Measurements from ENCODE around the gene RPL39. TPM values are rescaled to one million over a fixed set of nuclear protein-coding genes. Genes with fewer than 3 reads are reported as not detected.

RPL39 gene
- total and polyA plus RNA-seq, 4 donors: 623 to 2,860 (median 640) TPM

DNA sequence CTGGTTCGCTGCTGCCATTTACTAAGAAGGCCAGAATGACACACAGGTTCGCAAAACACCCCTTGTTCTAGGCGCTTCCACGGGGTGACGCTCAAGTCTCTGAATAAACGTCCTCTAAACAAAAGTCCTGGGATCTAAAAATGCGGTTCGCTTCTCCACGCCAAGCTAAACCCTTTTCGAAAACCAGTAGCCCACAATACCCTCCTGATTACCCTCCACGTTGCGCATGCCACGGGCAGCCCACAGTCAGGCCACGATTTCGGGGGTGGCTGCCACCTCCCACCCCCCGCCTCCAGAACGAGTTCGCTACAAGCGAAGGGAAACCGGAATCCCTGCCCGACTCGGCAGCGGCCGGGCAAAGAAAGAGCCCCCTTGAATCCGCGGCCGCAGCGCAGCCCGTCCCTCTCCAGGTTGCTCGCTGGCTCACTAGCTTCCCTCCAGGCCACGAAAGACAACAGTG, 423 bp downstream of the RPL39 start:
- H3K9me3 ChIP-seq (ENCODE audit: control insufficient read depth in 4 of 4, low read length in 3 of 4): no peaks in the 10 kb centered on the region
- WGBS: under 1% methylated on average over 31 of the region's 31 CpGs
- DNase-seq (ENCODE audit: low spot score): no peak
- H3K36me3 ChIP-seq (ENCODE audit: control insufficient read depth in 4 of 4, insufficient read depth in 3 of 4, low read depth in 1 of 4, low read length in 3 of 4): peaks cover 5 to 13% (median 9%) of the 10 kb centered on the region in 4 donors
- peak overlapping the region; percentile 97 to 99 for H3K27ac ChIP-seq (ENCODE audit: low read depth in 1 of 2, low read length in 2 of 2)
- H3K4me3 ChIP-seq (ENCODE audit: low read depth in 1 of 3, low read length in 3 of 3): peak overlapping the region; percentile 66 to 84 (median 81)
- peaks cover 0 to 3% (median 0%) of the 10 kb centered on the region in 4 donors for H3K27me3 ChIP-seq (ENCODE audit: control insufficient read depth in 4 of 4, insufficient read depth in 4 of 4, low read length in 3 of 4)
- TF ChIP-seq RAD21 (IDR thresholded peaks at IDR 0.05): peak; percentile 49 to 58
- no peak for TF ChIP-seq FOXA2 (IDR thresholded peaks at IDR 0.05)
- peaks cover 0 to 15% (median 12%) of the 10 kb centered on the region in 4 donors for H3K4me1 ChIP-seq (ENCODE audit: control insufficient read depth in 4 of 4, insufficient read depth in 4 of 4, low read length in 3 of 4)
- peak overlapping the region; percentile 88 to 92 for H3K9ac ChIP-seq (ENCODE audit: low read depth in 1 of 2, low read length in 2 of 2)

DNA sequence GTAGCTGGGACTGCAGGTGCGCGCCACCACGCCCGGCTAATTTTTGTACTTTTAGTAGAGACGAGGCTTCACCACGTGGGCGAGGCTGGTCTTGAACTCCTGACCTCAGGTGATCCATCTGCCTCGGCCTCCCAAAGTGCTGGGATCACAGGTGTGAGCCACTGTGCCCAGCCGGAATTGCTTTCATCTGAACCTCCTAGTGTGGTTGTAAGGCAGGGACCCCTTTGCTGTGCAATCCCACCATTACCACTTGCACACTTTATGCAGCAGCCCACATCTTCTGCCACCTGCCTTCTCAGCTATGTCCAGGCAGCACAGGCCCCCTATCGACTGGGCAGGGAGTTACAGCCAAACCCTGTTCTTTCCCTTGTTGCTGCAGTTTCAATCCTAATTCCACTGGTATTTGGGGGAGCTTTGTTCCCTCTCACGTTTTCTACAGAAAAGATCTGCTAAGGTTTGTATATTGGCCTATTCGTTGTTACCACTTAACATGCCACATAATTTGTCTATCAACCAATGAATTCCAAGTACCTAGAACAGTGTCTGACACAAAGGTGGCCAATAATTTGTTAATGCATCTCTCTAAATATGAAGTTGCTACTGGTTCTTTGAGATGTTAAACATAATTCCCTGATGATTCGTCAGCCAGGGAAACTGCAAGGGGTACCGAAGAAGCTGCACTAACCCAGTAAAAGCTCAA, 6.5 kb downstream of the RPL39 start:
- peaks cover 5 to 25% (median 19%) of the 10 kb centered on the region in 4 donors for H3K36me3 ChIP-seq (ENCODE audit: control insufficient read depth in 4 of 4, insufficient read depth in 3 of 4, low read depth in 1 of 4, low read length in 3 of 4)

DNA sequence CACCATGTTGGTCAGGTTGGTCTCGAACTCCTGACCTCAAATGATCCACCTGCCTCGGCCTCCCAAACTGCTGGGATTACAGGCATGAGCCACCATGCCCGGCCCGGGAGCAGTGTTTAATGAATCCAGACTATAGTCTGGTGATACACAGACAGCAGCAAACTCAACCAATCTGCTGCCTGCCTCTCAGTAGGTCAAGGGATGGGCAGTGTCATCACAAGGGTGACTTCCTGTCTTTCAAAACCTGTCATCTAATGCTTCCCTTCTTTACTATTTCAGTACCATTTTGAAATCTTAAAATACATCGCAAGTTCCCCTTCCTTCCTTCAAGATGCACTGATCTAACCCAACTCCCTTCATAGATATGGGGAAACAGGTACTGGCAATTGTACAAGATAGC, 8.4 kb downstream of the RPL39 start:
- Histone ChIP-seq H3K4me3 (ENCODE audit: low read depth in 1 of 3, low read length in 3 of 3) (no peak overlapping the region), H3K27ac (ENCODE audit: low read depth in 1 of 2, low read length in 2 of 2) (no peak overlapping the region), H3K9me3 (ENCODE audit: control insufficient read depth in 4 of 4, low read length in 3 of 4) (no peaks in the 10 kb centered on the region), H3K9ac (ENCODE audit: low read depth in 1 of 2, low read length in 2 of 2) (no peak overlapping the region), H3K27me3 (ENCODE audit: control insufficient read depth in 4 of 4, insufficient read depth in 4 of 4, low read length in 3 of 4) (no peaks in the 10 kb centered on the region), H3K36me3 (ENCODE audit: control insufficient read depth in 4 of 4, insufficient read depth in 3 of 4, low read depth in 1 of 4, low read length in 3 of 4) (peaks cover 2 to 25% (median 14%) of the 10 kb centered on the region in 4 donors), H3K4me1 (ENCODE audit: control insufficient read depth in 4 of 4, insufficient read depth in 4 of 4, low read length in 3 of 4) (peaks cover 0 to 3% (median under 1%) of the 10 kb centered on the region in 4 donors)
- WGBS: 80% methylated on average over 5 of the region's 5 CpGs
- TF ChIP-seq HNF4A (conservative IDR thresholded peaks at IDR 0.05) (no peak), FOXA1 (IDR thresholded peaks at IDR 0.05) (no peak), GABPA (IDR thresholded peaks at IDR 0.05 in 1 of 2, conservative IDR thresholded peaks at IDR 0.05 in 1 of 2) (no peak)
- no peak for DNase-seq (ENCODE audit: low spot score)

More for the DNA sequence above, 6.5 kb downstream of the RPL39 start:
- Histone ChIP-seq H3K9ac (ENCODE audit: low read depth in 1 of 2, low read length in 2 of 2) (no peak overlapping the region), H3K4me3 (ENCODE audit: low read depth in 1 of 3, low read length in 3 of 3) (no peak overlapping the region), H3K27me3 (ENCODE audit: control insufficient read depth in 4 of 4, insufficient read depth in 4 of 4, low read length in 3 of 4) (peaks cover 0 to 3% (median 0%) of the 10 kb centered on the region in 4 donors), H3K9me3 (ENCODE audit: control insufficient read depth in 4 of 4, low read length in 3 of 4) (no peaks in the 10 kb centered on the region), H3K4me1 (ENCODE audit: control insufficient read depth in 4 of 4, insufficient read depth in 4 of 4, low read length in 3 of 4) (peaks cover 0 to 10% (median 7%) of the 10 kb centered on the region in 4 donors), H3K27ac (ENCODE audit: low read depth in 1 of 2, low read length in 2 of 2) (no peak overlapping the region)
- DNase-seq (ENCODE audit: low spot score): peak; percentile 38
- TF ChIP-seq, protein P1, sequence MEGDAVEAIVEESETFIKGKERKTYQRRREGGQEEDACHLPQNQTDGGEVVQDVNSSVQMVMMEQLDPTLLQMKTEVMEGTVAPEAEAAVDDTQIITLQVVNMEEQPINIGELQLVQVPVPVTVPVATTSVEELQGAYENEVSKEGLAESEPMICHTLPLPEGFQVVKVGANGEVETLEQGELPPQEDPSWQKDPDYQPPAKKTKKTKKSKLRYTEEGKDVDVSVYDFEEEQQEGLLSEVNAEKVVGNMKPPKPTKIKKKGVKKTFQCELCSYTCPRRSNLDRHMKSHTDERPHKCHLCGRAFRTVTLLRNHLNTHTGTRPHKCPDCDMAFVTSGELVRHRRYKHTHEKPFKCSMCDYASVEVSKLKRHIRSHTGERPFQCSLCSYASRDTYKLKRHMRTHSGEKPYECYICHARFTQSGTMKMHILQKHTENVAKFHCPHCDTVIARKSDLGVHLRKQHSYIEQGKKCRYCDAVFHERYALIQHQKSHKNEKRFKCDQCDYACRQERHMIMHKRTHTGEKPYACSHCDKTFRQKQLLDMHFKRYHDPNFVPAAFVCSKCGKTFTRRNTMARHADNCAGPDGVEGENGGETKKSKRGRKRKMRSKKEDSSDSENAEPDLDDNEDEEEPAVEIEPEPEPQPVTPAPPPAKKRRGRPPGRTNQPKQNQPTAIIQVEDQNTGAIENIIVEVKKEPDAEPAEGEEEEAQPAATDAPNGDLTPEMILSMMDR (IDR thresholded peaks at IDR 0.05; ENCODE audit: low read depth, low read length, missing input control): peak; percentile 39
- TF ChIP-seq RAD21 (IDR thresholded peaks at IDR 0.05): peak in 1 of 2 donors; percentile 67
- TF ChIP-seq, protein P2, sequence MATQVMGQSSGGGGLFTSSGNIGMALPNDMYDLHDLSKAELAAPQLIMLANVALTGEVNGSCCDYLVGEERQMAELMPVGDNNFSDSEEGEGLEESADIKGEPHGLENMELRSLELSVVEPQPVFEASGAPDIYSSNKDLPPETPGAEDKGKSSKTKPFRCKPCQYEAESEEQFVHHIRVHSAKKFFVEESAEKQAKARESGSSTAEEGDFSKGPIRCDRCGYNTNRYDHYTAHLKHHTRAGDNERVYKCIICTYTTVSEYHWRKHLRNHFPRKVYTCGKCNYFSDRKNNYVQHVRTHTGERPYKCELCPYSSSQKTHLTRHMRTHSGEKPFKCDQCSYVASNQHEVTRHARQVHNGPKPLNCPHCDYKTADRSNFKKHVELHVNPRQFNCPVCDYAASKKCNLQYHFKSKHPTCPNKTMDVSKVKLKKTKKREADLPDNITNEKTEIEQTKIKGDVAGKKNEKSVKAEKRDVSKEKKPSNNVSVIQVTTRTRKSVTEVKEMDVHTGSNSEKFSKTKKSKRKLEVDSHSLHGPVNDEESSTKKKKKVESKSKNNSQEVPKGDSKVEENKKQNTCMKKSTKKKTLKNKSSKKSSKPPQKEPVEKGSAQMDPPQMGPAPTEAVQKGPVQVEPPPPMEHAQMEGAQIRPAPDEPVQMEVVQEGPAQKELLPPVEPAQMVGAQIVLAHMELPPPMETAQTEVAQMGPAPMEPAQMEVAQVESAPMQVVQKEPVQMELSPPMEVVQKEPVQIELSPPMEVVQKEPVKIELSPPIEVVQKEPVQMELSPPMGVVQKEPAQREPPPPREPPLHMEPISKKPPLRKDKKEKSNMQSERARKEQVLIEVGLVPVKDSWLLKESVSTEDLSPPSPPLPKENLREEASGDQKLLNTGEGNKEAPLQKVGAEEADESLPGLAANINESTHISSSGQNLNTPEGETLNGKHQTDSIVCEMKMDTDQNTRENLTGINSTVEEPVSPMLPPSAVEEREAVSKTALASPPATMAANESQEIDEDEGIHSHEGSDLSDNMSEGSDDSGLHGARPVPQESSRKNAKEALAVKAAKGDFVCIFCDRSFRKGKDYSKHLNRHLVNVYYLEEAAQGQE (IDR thresholded peaks at IDR 0.05): no peak
- 83% methylated on average over 14 of the region's 14 CpGs for WGBS

Measured in liver (tissue), 9 donors.